ENCODE data around the gene FN3KRP. TPM values are rescaled to one million over a fixed set of nuclear protein-coding genes. Genes with fewer than 3 reads are reported as not detected.

Gene FN3KRP
- total and polyA plus RNA-seq, 2 donors (not counting 1 experiment from before 2014, with no cell fraction given), result 16.8 to 44.2 TPM

GRCh38 chr17:82703935-82704865 is 12.3 kb upstream of the FN3KRP start:
- no peaks in the 10 kb centered on the region for H4K20me1 ChIP-seq (ENCODE audit: control insufficient read depth, insufficient read depth, low read length, poor library complexity, severe bottlenecking)
- H3K27ac ChIP-seq (ENCODE audit: low read length in 2 of 2), result no peak overlapping the region
- no peak overlapping the region for H3K4me3 Mint-ChIP-seq
- no peaks in the 10 kb centered on the region for H3K27me3 Mint-ChIP-seq
- no peak overlapping the region for H3K27ac Mint-ChIP-seq
- no peaks in the 10 kb centered on the region for H3K9me3 Mint-ChIP-seq (ENCODE audit: insufficient read depth)
- intact Hi-C loops (cut with micrococcal nuclease), result no loop called here
- peaks cover 13% of the 10 kb centered on the region for H3K4me1 Mint-ChIP-seq
- ChIA-PET CTCF (no interaction called here), POLR2A (no interaction called here)
- 89% methylated on average over 32 of the region's 38 CpGs for WGBS (ENCODE audit: insufficient coverage)
- no peak overlapping the region for H3K9ac ChIP-seq (ENCODE audit: low read length)
- no peak overlapping the region for H3K4me2 ChIP-seq (replicated peaks; ENCODE audit: low read depth, low read length, poor library complexity, severe bottlenecking)
- TF ChIP-seq EZH2 (IDR thresholded peaks at IDR 0.05; ENCODE audit: borderline replicate concordance, insufficient read depth, low read depth, low read length, poor library complexity, severe bottlenecking), result no peak
- TF ChIP-seq, protein P1, sequence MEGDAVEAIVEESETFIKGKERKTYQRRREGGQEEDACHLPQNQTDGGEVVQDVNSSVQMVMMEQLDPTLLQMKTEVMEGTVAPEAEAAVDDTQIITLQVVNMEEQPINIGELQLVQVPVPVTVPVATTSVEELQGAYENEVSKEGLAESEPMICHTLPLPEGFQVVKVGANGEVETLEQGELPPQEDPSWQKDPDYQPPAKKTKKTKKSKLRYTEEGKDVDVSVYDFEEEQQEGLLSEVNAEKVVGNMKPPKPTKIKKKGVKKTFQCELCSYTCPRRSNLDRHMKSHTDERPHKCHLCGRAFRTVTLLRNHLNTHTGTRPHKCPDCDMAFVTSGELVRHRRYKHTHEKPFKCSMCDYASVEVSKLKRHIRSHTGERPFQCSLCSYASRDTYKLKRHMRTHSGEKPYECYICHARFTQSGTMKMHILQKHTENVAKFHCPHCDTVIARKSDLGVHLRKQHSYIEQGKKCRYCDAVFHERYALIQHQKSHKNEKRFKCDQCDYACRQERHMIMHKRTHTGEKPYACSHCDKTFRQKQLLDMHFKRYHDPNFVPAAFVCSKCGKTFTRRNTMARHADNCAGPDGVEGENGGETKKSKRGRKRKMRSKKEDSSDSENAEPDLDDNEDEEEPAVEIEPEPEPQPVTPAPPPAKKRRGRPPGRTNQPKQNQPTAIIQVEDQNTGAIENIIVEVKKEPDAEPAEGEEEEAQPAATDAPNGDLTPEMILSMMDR (IDR thresholded peaks at IDR 0.05), result no peak
- H2AFZ ChIP-seq (ENCODE audit: insufficient read depth, low read depth, low read length, poor library complexity, severe bottlenecking), result no peak overlapping the region
- ATAC-seq (ENCODE audit: low read depth) (no peak), DNase-seq (no peak)
- no peaks in the 10 kb centered on the region for H3K27me3 ChIP-seq (replicated peaks in 1 of 4; ENCODE audit: control extremely low read depth in 1 of 4, control insufficient read depth in 3 of 4, insufficient read depth in 4 of 4, low read length in 3 of 4)
- no peak overlapping the region for H3K4me3 ChIP-seq (ENCODE audit: control extremely low read depth in 1 of 5, extremely low read depth in 1 of 5, insufficient read depth in 1 of 5, low read depth in 2 of 5, low read length in 4 of 5)
- H3K79me2 ChIP-seq (ENCODE audit: control insufficient read depth, insufficient read depth, low read length), result no peaks in the 10 kb centered on the region
- H3K36me3 ChIP-seq (replicated peaks in 1 of 2; ENCODE audit: control extremely low read depth in 1 of 2, control insufficient read depth in 1 of 2, extremely low read depth in 1 of 2, insufficient read depth in 2 of 2, low read length in 1 of 2), result no peaks in the 10 kb centered on the region
- peaks cover 3 to 19% of the 10 kb centered on the region in 2 donors for H3K4me1 ChIP-seq (ENCODE audit: control insufficient read depth in 2 of 2, insufficient read depth in 2 of 2, low read length in 2 of 2)
- H3K9me3 ChIP-seq (ENCODE audit: control extremely low read depth in 1 of 3, control insufficient read depth in 2 of 3, insufficient read depth in 1 of 3, low read length in 2 of 3), result no peaks in the 10 kb centered on the region

GRCh38 chr17:82704886-82705285 is 11.6 kb upstream of the FN3KRP start:
- Histone ChIP-seq H3K4me3 (ENCODE audit: control extremely low read depth in 1 of 5, extremely low read depth in 1 of 5, insufficient read depth in 1 of 5, low read depth in 2 of 5, low read length in 4 of 5) (no peak overlapping the region), H3K4me2 (replicated peaks; ENCODE audit: low read depth, low read length, poor library complexity, severe bottlenecking) (no peak overlapping the region), H3K27ac (ENCODE audit: low read length in 2 of 2) (no peak overlapping the region), H2AFZ (ENCODE audit: insufficient read depth, low read depth, low read length, poor library complexity, severe bottlenecking) (no peak overlapping the region), H3K9me3 (ENCODE audit: control extremely low read depth in 1 of 3, control insufficient read depth in 2 of 3, insufficient read depth in 1 of 3, low read length in 2 of 3) (no peaks in the 10 kb centered on the region), H3K36me3 (replicated peaks in 1 of 2; ENCODE audit: control extremely low read depth in 1 of 2, control insufficient read depth in 1 of 2, extremely low read depth in 1 of 2, insufficient read depth in 2 of 2, low read length in 1 of 2) (no peaks in the 10 kb centered on the region), H3K4me1 (ENCODE audit: control insufficient read depth in 2 of 2, insufficient read depth in 2 of 2, low read length in 2 of 2) (peaks cover 3 to 20% of the 10 kb centered on the region in 2 donors), H3K27me3 (replicated peaks in 1 of 4; ENCODE audit: control extremely low read depth in 1 of 4, control insufficient read depth in 3 of 4, insufficient read depth in 4 of 4, low read length in 3 of 4) (no peaks in the 10 kb centered on the region), H4K20me1 (ENCODE audit: control insufficient read depth, insufficient read depth, low read length, poor library complexity, severe bottlenecking) (no peaks in the 10 kb centered on the region), H3K9ac (ENCODE audit: low read length) (no peak overlapping the region), H3K79me2 (ENCODE audit: control insufficient read depth, insufficient read depth, low read length) (no peaks in the 10 kb centered on the region)
- Mint-ChIP-seq H3K27ac (no peak overlapping the region), H3K4me3 (no peak overlapping the region), H3K27me3 (no peaks in the 10 kb centered on the region), H3K4me1 (peaks cover 9% of the 10 kb centered on the region), H3K9me3 (ENCODE audit: insufficient read depth) (no peaks in the 10 kb centered on the region)
- 82% methylated on average over 4 of the region's 13 CpGs for WGBS (ENCODE audit: insufficient coverage)
- ATAC-seq (ENCODE audit: low read depth) (no peak), DNase-seq (no peak)
- intact Hi-C loops (cut with micrococcal nuclease), result no loop called here
- TF ChIP-seq, protein P1 (IDR thresholded peaks at IDR 0.05), result no peak
- no peak for TF ChIP-seq EZH2 (IDR thresholded peaks at IDR 0.05; ENCODE audit: borderline replicate concordance, insufficient read depth, low read depth, low read length, poor library complexity, severe bottlenecking)
- ChIA-PET POLR2A (no interaction called here), CTCF (no interaction called here)
